GM12878 (cell line): Measurements from ENCODE around the gene TNNT3. TPM values are rescaled to one million over a fixed set of nuclear protein-coding genes. Genes with fewer than 3 reads are reported as not detected.
A peak's percentile ranks its signal among the peaks of the same experiment; 100 is the strongest.

Experiments used
- ATAC-seq: fragments of 200-7000 bp; cut with Tn5 transposase; 3 replicates; pipeline ENCODE4 v1.9.1; 2020; ENCODE audit warnings: mild to moderate bottlenecking, moderate library complexity
- BruUV-seq: library from RNA; stranded (reverse); fragments of 400-500 nt; replicated peaks from 2 replicates; lab custom pipeline; 2021; lab: Mats Ljungman, UMichigan
- CTCF ChIA-PET: fragments of 300-600 bp; sonication (Branson Sonifier 250); formaldehyde crosslinking; extraction: SDS; loops from one replicate; lab custom pipeline; 2021; ENCODE audit warnings: inconsistent platforms; lab: Yijun Ruan, JAX
- POLR2A ChIA-PET: fragments of 350-600 bp; formaldehyde crosslinking; extraction: SDS; loops from one replicate; lab custom pipeline; 2021; ENCODE audit warnings: inconsistent platforms; lab: Charles Lee
- RAD21 ChIA-PET: fragments of 300-600 bp; sonication (Branson Sonifier 250); formaldehyde crosslinking; loops from one replicate; lab custom pipeline; 2023; ENCODE audit warnings: antibody characterized with exemption; ENCODE audit not compliant: unreplicated experiment; lab: Charles Lee
- SMC1A ChIA-PET: fragments of 300-600 bp; sonication (Branson Sonifier 250); formaldehyde crosslinking; loops from one replicate; lab custom pipeline; 2023; ENCODE audit not compliant: unreplicated experiment, uncharacterized antibody; lab: Charles Lee
- DNase-seq: peaks from one replicate; pipeline ENCODE4 v3.0.0-alpha.2; 2011; ENCODE audit warnings: low read depth, low spot score
- FAIRE-seq: peaks from 3 replicates; lab custom pipeline; 2011; peaks lifted over from hg19 to GRCh38; lab: Jason Lieb, UNC
- H2AFZ ChIP-seq: 2 replicates; pipeline ENCODE4 v1.6.0; 2011; ENCODE audit warnings: low read depth, low read length, control low read depth; ENCODE audit not compliant: control insufficient read depth
- H3K27ac ChIP-seq: 2 replicates; pipeline ENCODE4 v1.5.1; 2011; ENCODE audit warnings: control low read depth; ENCODE audit not compliant: control insufficient read depth, insufficient read depth
- H3K27me3 ChIP-seq, 2 experiments: replicated peaks in 1 of 2; 2 replicates each; pipeline versions ENCODE4 v1.6.0 to v1.6.1; 2011; ENCODE audit warnings: low read length in 1 of 2; ENCODE audit not compliant: control insufficient read depth in 2 of 2, insufficient read depth in 2 of 2
- H3K36me3 ChIP-seq, 2 experiments: 2 replicates each; pipeline ENCODE4 v1.5.1; 2011; ENCODE audit warnings: low read length in 1 of 2; ENCODE audit not compliant: control insufficient read depth in 2 of 2, insufficient read depth in 2 of 2
- H3K4me1 ChIP-seq: 2 replicates; pipeline ENCODE4 v1.6.1; 2011; ENCODE audit warnings: mild to moderate bottlenecking, low read length, moderate library complexity, mixed read lengths; ENCODE audit not compliant: control insufficient read depth, insufficient read depth
- H3K4me2 ChIP-seq: 2 replicates; pipeline ENCODE4 v1.6.0; 2011; ENCODE audit warnings: control low read depth; ENCODE audit not compliant: control insufficient read depth, insufficient read depth
- H3K4me3 ChIP-seq: fragments of 200-600 bp; sonication (generic); 2 replicates; pipeline ENCODE4 v1.5.1; 2016
- H3K79me2 ChIP-seq: 2 replicates; pipeline ENCODE4 v1.6.0; 2011; ENCODE audit warnings: low read length; ENCODE audit not compliant: control insufficient read depth, insufficient read depth
- H3K9ac ChIP-seq: 2 replicates; pipeline ENCODE4 v1.8.0; 2011; ENCODE audit warnings: low read length, control low read depth, mixed read lengths; ENCODE audit not compliant: control insufficient read depth, insufficient read depth
- H3K9me3 ChIP-seq: replicated peaks from 3 replicates; pipeline ENCODE4 v1.5.1; 2011; ENCODE audit warnings: mild to moderate bottlenecking, low read length; ENCODE audit not compliant: control insufficient read depth, insufficient read depth
- H4K20me1 ChIP-seq: 2 replicates; pipeline ENCODE4 v1.6.0; 2011; ENCODE audit not compliant: control insufficient read depth, insufficient read depth
- MYC ChIP-seq: IDR thresholded peaks from 2 replicates; pipeline ENCODE4 v1.6.1; 2011; ENCODE audit warnings: mild to moderate bottlenecking, low read length, moderate library complexity, inconsistent platforms; ENCODE audit not compliant: insufficient read depth, insufficient replicate concordance, insufficient read length, severe bottlenecking
- PBX3 ChIP-seq: IDR thresholded peaks from 2 replicates; pipeline ENCODE4 v1.6.1; 2011; ENCODE audit warnings: mild to moderate bottlenecking, low read depth, low read length, moderate library complexity; ENCODE audit not compliant: insufficient replicate concordance
- PML ChIP-seq: IDR thresholded peaks from 2 replicates; pipeline ENCODE4 v1.6.1; 2012; ENCODE audit warnings: low read length, inconsistent platforms
- SMC3 ChIP-seq: IDR thresholded peaks from 2 replicates; pipeline ENCODE4 v1.6.1; 2011; ENCODE audit warnings: low read length, improper control_type of control experiment, borderline replicate concordance
- ZNF622 ChIP-seq: fragments of 450-650 bp; IDR thresholded peaks from 2 replicates; pipeline ENCODE4 v1.6.1; 2017; ENCODE audit warnings: mild to moderate bottlenecking, inconsistent platforms
- WGBS: methylation state at CpG from one replicate; pipeline ENCODE4 v1.1.6; 2016; ENCODE audit warnings: low lambda C conversion rate; ENCODE audit not compliant: insufficient replicate concordance, insufficient coverage; ENCODE audit errors: missing lambda C conversion rate; 5-methylcytosine and 5-hydroxymethylcytosine counted together
- in situ Hi-C: fragments of 300-500 bp; cut with MboI; formaldehyde crosslinking; loops from 9 replicates; pipeline ENCODE4 v1.14.3; 2018; ENCODE audit warnings: mixed read lengths
- intact Hi-C: fragments of 100-400 bp; cut with micrococcal nuclease; formaldehyde crosslinking; loops from one replicate; pipeline ENCODE4 v1.14.2; 2022; ENCODE audit not compliant: unreplicated experiment
- polyA plus RNA-seq, 11 experiments: library from polyadenylated mRNA; depleted of rRNA in 4 of 11; unstranded in 6 of 11; stranded (reverse) in 5 of 11; fragments of >200 nt; fragmentation: Nextera tagmentation in 4 of 11; fragmentation: Illumina TruSeq in 1 of 11; extraction: Ambion mirVana in 4 of 11; extraction: Trizol in 1 of 11; gene quantifications; 1 replicate in 1 of 11; 2 replicates in 10 of 11; pipeline versions ENCODE4 v1.2.1 to v1.2.3, GENCODE V29; 2011 to 2016; ENCODE audit warnings: inconsistent platforms in 2 of 11, missing spikeins in 2 of 11, low read depth in 1 of 11
- total RNA-seq, 4 experiments: library from RNA; depleted of rRNA in 3 of 4; stranded (reverse); fragments of >200 nt in 3 of 4; fragmentation: Illumina TruSeq in 1 of 4; extraction: Trizol in 1 of 4; gene quantifications; 2 replicates each; pipeline versions ENCODE4 v1.2.1 to v1.2.3, GENCODE V29; 2013 to 2021

Gene TNNT3
- total and polyA plus RNA-seq, 10 of the 15 experiments (the other 5 are each of a cell fraction or from before 2014, with no cell fraction given) = 0.40 to 0.50 TPM; not detected in 8

- Histone ChIP-seq H3K79me2 (no peaks in the 10 kb centered on the region), H3K4me2 (no peak overlapping the region), H3K9ac (no peak overlapping the region), H3K27ac (no peak overlapping the region), H4K20me1 (no peaks in the 10 kb centered on the region), H2AFZ (no peak overlapping the region), H3K4me1 (no peaks in the 10 kb centered on the region), H3K4me3 (no peak overlapping the region), H3K36me3 (peaks cover 9 to 17% of the 10 kb centered on the region in 2 experiments; a peak in 3 of 4 replicates), H3K27me3 (no peaks in the 10 kb centered on the region; a peak in 1 of 4 replicates), H3K9me3 (no peaks in the 10 kb centered on the region)
- DNase-seq = no peak
- BruUV-seq = no TSS peak
- FAIRE-seq = no peak
- WGBS = 63% methylated on average over 5 of the region's 5 CpGs
- no peak for ATAC-seq
- ChIA-PET SMC1A (no interaction called here), POLR2A (no interaction called here), RAD21 (no interaction called here), CTCF (no interaction called here)
- TF ChIP-seq MYC (no peak), PML (peak; percentile 35; the same call in 1 of the 2 replicates), SMC3 (no peak), PBX3 (no peak), ZNF622 (no peak)
- in situ Hi-C loops = no loop called here
- intact Hi-C loops = no loop called here
These were observed 26.9 kb upstream of the TNNT3 start for GRCh38 chr11:1892558-1892957.
